ENCODE data around the gene ASTL.
"Not testable (repeated sequence)": the region's sequence is repeated elsewhere in the genome, so short reads cannot be mapped to it uniquely, and the experiment has no call there.

ASTL gene

DNA sequence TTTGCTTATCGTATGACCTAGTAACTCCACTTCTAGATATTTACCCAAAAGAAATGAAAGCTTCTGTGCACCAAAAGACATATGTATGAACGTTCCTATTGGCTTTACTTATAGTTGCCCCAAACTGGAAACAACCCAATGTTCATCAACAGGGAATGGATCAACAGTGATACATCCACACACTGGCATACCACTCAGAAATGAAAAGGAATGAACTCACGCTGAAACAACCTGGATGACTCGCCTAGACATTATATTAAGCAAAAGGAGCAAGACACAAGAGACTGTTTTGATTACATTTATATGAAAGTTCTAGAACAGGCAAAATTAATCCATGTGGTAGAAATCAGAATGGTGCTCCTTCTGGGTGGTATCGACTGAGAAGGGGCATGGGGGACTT lies 40.9 kb downstream of the ASTL start:
- no peak for DNase-seq

DNA sequence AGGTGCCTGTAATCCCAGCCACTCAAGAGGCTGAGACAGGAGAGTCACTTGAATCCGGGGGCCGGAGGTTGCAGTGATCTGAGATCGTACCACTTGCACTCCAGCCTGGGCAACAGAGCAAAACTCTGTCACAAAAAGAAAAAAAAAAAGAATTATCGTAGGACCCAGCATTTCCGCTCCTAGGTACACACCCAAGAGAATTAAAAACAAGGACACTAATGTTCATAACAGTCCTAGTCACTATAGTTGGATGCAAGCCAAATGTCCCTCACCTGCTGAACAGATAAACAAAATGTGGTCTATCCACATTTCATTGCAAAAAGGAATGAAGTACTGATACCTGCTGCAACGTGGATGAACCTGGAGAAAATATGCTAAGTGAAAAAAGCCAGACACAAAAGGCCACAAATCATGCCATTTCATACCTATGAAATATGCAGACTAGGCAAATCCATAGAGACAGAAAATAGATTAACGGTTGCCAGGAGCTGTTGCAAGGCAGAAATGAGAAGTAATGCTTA lies 43.1 kb downstream of the ASTL start:
- no peak for DNase-seq

DNA sequence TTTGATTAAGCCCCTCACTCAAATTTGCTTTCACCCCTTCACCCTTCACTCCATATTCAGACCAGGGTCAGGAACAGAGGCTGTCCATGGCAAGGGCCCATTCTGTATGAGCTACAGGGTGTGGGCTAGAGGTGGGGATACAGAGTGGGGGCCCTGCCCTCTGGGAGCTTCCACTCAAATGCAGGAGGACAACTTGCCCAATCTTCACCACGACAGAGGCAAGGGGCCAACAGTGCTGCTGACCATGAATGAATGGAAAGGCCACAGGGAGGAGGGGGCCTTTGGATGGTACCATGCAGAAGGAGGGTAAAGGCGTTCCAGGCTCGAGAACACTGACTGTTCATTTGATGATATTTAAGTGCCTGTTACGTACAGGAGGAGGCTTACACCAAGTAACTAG lies 44.8 kb downstream of the ASTL start:
- DNase-seq = no peak

DNA sequence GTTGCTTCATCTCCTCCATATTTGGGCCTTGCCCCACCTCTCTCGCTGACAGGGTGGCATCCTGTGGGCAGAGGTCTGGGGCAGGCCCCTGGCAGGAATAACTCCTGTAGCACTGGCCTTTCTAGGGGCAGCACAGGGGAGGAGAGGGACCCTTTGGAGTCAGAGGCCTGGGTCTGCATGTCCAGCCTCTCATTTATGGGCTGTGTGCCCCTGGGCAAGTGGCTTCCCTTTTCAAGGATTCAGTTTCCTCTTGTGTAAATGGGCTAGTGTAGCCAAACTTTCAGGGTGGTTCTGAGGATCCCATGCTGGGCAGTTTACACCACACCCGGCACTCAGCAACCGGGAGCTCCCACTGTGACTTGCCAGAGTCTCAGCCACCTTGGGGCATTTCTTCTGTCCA lies 45.4 kb downstream of the ASTL start:
- DNase-seq = peak; percentile 38

DNA sequence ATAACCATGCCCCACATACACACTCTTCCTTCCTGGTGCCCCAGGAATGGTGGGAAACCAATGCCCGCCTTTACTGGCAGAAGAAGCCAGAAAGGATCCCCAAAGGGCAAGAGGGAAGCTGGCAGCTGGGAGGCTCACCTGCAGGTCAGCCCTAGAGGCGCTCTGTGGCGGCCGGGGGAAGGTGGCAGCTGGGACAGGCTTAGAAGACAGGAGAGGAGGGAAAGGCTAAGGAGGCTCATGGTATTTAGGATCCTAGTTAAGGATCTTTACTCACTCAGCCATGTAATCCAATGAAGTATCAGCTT lies 45.8 kb downstream of the ASTL start:
- no peak for DNase-seq

DNA sequence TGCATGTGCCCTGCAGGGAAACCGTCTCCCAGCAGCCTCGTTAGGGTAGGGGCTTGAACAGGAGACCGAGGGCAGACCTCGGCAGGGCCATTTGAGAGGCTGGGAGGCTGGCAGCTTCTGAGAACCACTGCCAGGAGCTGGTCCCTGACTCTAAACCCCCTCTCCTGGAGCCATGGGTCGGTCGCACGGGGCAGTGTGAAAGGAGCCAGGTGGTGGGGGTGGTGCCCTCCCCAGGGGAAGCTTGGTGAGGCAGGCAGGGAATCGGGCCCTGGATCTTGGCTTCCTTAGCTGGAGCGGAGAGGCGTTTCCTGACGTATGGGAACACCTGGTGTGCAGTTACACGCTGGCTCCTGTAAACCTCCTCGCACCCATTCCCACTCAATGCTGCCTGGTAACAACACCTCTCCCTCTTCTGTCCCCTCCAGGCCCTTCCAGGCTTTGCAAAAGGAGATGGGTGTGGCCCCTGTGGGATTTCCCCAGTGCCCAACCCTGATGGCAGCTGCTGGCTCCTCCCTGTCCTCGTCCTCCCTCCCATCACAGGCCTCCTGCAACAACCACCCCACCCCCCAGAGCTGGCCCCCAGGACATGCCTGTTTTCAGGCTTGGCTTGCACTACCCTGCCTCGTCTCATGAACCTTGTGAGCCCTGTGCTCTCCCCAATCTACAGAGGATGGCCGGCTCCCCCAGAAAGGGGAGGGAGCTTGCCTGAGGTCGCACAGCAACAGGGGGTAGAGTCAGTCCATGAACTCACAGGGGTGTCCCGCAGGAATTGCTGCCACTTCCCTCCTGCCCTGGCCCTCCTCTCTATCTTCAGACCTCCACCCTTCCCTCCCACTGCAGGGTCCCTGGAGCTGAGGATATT lies 46.4 kb downstream of the ASTL start:
- peak; percentile 56 for DNase-seq

DNA sequence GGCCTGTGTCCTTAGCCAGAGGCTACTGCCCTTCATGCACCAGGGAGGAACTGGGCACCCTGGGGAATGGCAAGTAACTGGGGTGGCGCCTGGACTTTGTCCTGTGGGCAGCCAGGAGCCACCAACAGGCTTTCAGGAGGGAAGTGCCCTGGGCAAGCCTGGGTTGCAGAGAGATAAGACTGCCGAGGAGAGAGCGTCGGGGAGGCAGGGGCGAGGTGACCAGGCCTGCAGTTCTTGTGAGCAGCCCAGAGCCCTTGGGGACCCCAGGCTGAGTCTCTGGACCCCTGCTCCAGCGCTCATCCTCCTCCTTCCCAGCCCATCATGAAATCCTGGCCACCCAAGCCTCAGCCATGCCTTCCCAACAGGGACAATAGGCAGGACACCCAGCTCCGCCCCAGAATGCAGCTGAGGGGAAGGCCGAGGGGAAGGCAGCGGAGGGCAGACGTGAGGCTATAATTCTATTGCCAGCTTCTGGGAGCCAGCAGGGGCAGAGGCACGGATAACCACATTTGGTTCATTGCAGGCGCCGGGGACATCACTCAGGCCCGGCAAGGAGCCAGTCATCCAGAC lies 47.1 kb downstream of the ASTL start:
- no peak for DNase-seq

DNA sequence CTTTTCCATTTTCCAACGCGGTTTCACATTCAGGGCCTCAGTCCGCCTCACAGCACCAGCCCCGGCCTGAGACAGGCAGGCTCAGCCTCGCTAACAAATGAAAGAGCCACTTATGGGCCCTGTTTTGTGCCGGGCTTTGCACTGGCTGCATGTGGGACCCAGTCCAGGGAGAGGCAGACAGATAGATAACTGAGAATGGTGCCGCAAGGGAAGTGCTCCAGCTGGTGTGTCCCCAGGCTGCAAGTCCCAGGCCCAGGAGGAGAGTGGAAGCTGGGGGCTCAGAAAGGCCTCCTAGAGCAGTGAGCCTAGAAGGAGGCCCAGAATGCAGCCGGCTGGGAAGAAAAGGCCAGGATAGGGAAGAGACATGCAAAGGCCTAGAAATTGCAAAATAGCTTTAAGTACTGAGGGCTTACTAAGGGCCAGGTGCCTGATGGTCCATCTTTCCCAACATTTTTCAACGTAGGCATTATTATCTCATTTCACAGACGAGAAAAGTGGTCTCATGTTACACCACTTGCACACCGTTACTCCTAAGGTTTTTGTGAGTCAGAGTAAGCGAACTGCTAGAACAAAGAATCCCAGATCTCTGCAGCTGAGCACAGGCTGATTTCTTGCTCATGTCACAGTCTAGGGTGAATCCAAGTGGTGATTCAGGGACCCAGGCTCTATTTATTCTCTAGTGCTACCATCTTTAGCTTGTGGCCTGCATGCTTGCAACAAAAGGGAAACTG lies 47.9 kb downstream of the ASTL start:
- no peak for DNase-seq

DNA sequence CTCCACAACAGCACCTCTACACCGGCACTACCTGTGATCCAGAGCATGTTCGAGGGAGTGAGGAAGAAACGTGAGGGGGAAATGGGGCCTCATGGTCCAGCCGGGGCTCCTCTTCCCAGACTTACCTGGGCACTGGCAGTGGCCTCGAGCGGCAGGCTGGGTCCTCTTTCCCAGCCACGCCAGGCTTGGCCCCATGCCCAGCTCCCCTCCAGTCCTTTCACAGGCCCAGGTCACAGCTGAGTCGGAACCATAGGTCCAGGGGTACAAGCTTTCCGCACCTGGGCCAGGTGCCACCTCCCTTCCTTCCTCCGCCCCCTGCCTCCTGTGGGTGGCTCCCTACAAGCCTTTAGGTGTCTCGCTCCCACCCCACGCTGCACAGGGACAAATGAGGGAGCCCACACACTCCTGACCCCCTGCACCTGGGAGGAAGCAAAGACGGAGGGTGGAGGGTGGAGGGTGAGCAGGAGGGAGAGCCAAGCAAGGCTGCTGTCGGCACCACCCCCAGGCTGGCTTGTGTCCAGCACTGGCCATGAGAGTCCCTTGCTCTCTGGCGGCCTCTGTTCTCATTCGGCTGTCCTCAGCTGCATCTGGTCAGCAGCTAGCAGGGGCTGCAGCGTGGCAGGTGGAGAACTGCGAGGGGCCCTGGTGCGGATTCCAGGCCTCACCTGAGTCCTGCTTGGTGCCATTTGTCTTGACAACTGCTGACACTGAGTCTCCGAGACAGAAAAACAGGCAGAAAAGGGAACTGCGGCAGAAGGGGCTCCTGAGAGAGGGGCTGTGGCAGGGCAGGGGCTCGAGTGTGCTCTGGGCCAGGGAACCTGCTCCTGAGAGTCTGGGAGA lies 48.7 kb downstream of the ASTL start:
- no peak for DNase-seq

DNA sequence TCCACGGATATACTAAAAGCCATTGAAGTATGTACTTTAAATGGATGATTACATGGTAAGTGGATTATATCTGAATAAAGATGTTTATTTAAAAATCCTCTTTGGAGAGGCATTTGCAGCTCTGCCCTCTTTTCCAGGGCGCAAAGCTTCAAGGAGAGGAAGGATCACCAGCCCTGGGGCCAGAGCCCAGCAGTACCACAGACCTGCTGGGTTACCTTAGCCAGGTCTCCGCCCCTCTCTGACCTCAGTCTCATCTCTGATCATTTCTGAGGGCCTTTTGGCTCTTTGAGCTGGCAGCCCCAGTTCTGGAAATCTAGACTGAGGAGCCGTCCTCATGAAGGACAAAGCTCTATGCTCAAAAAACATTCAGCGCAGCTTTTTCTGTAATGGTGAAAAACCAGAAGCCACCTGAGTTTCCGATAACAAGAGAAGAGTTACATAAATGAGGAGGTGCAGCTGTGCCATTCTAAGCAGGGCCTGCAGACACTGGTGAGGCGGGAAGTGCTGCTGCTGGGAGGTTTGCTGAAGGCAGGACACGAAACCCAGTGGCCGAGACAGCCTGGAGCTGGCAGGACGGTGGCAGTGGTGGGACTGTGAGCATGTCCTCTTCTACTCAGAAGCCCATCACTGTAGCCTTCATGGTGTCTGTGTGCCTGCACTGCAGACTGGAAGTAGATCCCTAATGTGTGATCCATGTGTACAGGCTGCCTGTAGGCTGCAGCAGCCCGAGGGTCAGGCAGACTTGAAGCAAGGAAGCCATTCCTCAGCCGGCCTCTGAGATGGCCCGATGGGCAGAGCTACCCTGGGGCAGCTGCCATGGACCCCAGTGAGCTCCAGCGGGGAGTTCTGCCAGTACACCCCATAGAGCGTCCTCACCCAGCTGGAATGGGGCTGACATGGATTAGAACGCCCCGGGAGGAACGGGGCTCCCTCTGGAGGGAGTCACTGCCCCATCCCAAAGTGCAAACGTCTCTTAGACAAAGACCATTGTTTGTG lies 49.7 kb downstream of the ASTL start:
- DNase-seq = no peak

DNA sequence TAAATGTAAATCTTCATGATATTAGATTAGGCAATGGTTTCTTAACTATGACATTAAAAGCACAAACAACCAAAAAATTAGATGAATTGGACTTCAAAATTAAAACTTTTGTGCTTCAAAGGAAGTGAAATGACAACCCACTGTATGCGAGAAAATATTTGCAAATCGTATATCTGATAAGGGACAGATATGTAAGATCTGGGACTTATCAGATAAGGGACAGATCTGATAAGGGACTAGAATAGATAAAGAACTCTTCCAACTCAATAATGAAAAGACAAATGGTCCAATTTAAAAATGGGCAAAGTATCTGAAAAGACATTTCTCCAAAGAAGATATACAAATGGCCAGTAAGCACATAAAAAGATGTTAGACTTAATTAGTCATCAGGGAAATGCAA lies 51.2 kb downstream of the ASTL start:
- DNase-seq = no peak

DNA sequence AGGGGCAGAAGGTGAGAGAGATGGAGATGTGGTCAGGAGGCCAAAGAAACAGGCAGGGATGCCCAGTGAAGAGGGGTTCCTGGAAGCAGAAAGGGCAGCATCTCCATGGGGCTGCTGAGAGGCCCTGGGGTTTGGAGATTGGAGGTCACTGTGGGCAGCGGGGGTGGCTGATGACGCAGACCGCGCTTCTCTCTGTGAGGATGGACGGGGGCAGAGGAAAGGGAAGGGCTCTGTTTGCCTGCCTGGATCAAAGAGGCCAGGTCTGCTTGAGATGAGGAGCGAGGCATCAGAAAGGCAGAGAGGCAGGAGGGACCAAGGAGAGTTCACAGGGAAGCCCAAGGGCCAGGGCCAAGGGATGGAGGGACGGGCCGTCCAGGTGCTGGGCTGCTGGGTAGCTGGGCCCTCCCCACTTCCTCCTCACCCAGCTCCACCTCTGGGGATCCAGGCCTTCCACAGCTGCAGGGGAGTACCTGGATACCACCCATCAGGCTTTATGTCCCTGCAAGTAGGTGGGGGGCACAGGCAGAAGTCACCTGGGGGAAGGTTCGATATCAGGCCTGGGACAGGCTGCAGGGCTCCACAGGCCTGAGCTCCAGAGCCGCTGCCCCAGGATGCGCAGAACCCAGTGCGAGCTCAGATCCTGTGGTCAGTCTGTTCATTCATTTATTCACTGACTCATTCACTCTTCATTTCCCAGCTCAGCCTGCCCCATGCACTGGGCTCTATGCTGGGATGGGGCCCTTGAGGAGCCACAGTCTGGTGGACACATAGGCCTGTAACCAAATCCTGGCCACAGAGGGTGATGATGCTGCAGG lies 52.6 kb downstream of the ASTL start:
- no peak for DNase-seq

DNA sequence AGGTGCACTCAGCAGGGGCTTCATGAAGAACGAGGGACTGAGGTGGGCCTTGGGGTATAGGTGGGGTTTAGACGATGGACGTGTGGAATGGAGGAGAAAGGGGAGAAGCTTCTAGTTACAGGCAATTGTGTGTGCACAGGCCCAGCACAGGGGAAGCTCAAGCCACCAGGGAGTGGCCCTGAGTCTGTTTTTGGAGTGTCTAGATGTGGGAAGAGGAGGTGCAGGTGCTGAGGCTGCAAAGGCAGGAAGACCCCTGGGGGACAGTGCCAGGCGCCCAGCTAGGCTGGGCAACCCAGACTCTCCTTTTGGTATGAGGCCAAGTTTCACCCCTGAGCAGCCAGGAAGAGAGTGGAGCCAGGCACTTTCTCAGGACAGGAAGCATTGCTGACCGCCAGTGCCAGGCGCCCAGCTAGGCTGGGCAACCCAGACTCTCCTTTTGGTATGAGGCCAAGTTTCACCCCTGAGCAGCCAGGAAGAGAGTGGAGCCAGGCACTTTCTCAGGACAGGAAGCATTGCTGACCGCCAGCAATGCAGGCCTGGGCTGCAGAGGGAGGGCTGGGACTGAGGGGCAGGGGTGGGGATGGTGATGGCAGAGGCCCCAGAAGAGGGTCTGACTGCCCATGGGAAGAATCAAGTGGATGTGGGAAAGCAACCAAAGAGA lies 53.3 kb downstream of the ASTL start:
- DNase-seq = not testable (repeated sequence)

DNA sequence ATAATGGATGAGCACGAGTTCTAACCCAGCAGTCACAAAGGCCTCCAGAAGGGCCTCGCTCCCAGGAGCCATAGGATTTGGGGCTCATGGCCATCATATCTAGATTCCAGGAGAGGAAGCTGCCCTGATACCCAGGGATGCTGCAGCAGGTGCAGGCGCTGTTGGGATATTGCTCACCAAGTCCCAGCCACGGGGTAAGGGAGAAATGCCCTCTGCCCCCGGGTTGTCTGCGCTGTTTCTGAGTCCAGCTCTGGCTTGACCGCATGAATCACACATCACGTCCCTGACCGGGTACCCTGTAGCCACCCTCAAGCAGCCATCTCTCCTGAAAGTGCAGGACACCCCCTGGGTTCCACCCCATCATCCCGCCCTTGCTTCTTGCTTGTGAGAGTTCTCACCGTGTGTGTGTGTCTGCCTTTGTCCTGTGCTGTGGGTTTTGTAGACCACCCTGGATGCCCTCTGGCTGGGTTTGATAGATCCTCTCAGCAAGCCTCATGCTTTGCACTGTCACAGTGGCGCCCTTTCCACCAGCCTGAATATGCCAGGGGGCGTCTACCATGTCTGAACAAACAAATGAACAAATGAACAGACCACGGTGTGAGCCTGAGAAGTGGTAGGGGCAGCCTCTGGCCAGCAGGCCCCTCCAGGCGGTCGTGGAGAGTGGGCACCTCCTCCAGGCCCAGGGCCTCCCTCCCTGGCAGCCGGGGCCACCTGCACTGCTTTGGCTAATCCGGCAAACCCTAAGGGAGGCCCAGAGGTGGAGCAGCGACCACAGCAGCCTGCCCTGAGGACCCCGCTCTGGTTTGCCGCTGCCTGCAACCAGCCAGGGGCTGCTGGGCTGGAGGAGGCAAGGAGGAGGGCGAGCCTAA lies 54.1 kb downstream of the ASTL start:
- DNase-seq = no peak

DNA sequence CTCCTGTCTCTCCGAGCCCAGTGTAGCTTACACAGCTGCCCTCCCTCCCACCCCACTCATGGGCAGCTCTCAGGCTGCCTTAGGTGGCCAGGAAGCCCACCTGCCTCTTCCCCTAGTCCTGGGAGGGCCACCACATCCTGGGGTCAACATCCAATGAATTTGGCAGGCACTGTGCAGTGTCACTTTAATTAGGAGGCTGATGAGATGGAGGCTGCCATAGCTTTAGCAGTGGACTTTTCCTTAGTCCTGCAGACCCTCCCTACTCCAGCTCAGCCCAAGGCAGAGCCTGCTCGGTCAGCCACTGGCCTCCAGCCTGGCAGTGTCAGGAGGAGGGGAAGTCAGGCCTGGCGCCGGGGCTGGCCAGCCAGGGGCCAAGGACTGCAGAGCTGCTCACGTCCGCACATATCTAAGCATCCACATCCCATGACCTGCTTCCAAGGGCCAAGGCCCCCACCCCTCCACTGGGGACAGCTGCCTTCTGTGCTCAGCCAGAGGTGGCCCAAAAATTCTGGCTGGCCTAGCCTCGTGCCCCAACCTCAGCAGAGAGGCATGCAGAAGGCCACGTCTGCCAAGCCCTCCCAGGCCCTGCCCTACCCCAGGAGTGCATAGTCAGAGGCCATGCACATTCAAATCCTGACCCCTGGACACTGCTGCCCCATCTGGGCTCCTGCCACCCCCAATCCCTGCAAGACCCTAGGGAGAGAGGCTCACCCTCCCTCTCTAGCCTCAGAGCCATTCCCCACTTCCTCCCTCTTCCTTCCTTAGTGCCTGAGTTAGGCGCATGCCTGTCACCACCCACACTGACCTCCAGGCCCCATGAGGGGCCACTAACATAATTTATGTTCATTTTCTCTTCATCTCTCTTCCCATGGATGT lies 55.0 kb downstream of the ASTL start:
- DNase-seq = peak; percentile 13

DNA sequence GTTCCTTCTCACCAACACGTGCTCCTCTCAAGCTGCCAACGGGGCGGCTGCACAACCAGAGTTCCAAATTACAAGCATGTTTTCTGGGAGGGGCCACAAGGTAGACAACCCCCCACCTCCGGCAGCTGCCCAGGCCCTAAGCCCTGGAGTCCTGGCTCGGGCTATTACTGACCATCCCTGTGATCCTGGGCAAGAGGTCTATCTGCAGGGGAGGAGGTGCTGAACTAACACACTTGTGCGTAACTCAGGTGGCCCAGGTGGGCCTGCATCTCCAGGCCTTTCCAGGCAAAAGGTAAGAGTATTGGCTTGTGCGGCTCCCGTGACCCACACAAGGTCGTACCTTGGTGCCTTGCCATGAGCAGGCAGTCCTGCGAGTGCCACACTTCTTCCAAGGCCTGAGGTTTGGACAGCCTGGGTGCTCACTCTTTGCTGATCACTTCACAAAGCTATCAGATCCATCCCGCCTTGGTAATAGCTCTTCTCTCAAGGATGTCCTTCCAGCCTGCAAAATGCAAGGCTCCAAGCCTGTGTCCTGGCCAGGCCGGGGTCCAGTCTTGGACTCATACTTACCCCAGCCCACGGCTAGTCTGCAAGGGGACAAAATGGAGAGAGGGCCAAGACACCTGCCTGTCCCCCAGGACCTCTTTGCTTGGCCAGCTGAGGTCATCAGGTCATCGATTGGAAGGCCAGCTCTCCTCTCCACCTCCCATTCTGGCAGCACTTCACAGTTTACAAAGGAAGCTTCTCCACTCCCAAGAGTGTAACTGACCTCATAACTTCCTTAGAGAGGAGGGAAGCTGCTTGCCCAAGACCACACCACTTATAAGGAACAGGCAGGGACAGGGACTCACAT lies 55.9 kb downstream of the ASTL start:
- DNase-seq = peak; percentile 72

DNA sequence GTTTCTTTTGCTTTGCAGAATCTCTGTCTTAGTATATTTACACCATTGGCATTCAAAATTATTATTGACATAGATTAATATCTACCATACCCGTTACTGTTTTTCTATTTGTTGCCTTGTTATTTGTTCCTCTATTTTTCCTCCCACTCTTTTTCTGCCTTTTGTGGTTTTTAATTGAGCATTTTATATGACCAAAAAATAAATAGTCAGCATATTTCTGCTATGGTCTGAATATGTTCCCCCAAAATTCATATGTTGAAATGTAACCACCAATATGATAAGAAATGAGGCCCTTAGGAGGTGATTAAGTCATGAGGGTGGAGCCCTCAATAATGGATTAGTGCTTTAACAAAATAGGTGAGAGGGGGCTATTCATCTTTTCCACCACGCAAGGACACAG lies 57.3 kb downstream of the ASTL start:
- no peak for DNase-seq

All from inflammatory macrophage treated with lipopolysaccharide for 4 hours (primary cell).